ENCODE measurements around the gene NMB. TPM values are rescaled to one million over a fixed set of nuclear protein-coding genes. Genes with fewer than 3 reads are reported as not detected.
A peak's percentile ranks its signal among the peaks of the same experiment; 100 is the strongest.

Gene NMB
- total and polyA plus RNA-seq, 2 of the 13 experiments (the other 11 are each of a cell fraction or from before 2014, with no cell fraction given): 10.4 to 25.4 TPM

GRCh38 chr15:84658080-84658787 is at the start of gene NMB (continued):
- TF ChIP-seq PATZ1 (CRISPR knock-in tag; IDR thresholded peaks at IDR 0.05) (peak; percentile 60), ZNF446 (CRISPR knock-in tag; IDR thresholded peaks at IDR 0.05) (0 out of 2 replicates have a peak, but pooled peaks have one; percentile 56), NFE2L1 (CRISPR knock-in tag; IDR thresholded peaks at IDR 0.05; ENCODE audit: borderline replicate concordance) (no peak), KAT8 (CRISPR knock-in tag; IDR thresholded peaks at IDR 0.05) (peak; percentile 24; the same call in 1 of the 2 replicates), TBL1XR1 (IDR thresholded peaks at IDR 0.05; ENCODE audit: borderline replicate concordance, low read length, partially characterized antibody) (no peak), ZFP90 (CRISPR knock-in tag; IDR thresholded peaks at IDR 0.05; ENCODE audit: borderline replicate concordance) (0 out of 2 replicates have a peak, but pooled peaks have one; percentile 59), ZNF451 (CRISPR knock-in tag; IDR thresholded peaks at IDR 0.05) (no peak), RFXAP (CRISPR knock-in tag; IDR thresholded peaks at IDR 0.05; ENCODE audit: borderline replicate concordance) (peak; percentile 77), ASH2L (IDR thresholded peaks at IDR 0.05; ENCODE audit: insufficient read length, low read depth, low read length) (peak; percentile 67), PHF20 (CRISPR knock-in tag; IDR thresholded peaks at IDR 0.05) (peak; percentile 40; the same call in 1 of the 2 replicates), POLR2A (IDR thresholded peaks at IDR 0.05; ENCODE audit: insufficient read depth in 1 of 2, low read depth in 2 of 2, low read length in 2 of 2) (peak; percentile 54 to 67), SMAD3 (CRISPR knock-in tag; IDR thresholded peaks at IDR 0.05) (0 out of 2 replicates have a peak, but pooled peaks have one; percentile 27), GTF2F1 (IDR thresholded peaks at IDR 0.05; ENCODE audit: low read length) (0 out of 2 replicates have a peak, but pooled peaks have one; percentile 27), ZNF143 (CRISPR knock-in tag; IDR thresholded peaks at IDR 0.05) (no peak), RARA (CRISPR knock-in tag; IDR thresholded peaks at IDR 0.05) (peak; percentile 7; the same call in 1 of the 2 replicates)
- TF ChIP-seq, protein P1, sequence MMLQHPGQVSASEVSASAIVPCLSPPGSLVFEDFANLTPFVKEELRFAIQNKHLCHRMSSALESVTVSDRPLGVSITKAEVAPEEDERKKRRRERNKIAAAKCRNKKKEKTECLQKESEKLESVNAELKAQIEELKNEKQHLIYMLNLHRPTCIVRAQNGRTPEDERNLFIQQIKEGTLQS (CRISPR knock-in tag; IDR thresholded peaks at IDR 0.05): no peak
- TF ChIP-seq, protein P2, sequence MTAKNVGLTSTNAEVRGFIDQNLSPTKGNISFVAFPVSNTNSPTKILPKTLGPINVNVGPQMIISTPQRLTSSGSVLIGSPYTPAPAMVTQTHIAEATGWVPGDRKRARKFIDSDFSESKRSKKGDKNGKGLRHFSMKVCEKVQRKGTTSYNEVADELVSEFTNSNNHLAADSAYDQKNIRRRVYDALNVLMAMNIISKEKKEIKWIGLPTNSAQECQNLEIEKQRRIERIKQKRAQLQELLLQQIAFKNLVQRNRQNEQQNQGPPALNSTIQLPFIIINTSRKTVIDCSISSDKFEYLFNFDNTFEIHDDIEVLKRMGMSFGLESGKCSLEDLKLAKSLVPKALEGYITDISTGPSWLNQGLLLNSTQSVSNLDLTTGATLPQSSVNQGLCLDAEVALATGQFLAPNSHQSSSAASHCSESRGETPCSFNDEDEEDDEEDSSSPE (CRISPR knock-in tag; IDR thresholded peaks at IDR 0.05): peak; percentile 64; the same call in 1 of the 2 replicates
- TF ChIP-seq, protein P3, sequence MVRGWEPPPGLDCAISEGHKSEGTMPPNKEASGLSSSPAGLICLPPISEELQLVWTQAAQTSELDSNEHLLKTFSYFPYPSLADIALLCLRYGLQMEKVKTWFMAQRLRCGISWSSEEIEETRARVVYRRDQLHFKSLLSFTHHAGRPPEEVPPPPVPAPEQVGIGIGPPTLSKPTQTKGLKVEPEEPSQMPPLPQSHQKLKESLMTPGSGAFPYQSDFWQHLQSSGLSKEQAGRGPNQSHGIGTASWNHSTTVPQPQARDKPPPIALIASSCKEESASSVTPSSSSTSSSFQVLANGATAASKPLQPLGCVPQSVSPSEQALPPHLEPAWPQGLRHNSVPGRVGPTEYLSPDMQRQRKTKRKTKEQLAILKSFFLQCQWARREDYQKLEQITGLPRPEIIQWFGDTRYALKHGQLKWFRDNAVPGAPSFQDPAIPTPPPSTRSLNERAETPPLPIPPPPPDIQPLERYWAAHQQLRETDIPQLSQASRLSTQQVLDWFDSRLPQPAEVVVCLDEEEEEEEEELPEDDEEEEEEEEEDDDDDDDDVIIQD (CRISPR knock-in tag; IDR thresholded peaks at IDR 0.05; ENCODE audit: low read depth): no peak
- TF ChIP-seq, protein P4, sequence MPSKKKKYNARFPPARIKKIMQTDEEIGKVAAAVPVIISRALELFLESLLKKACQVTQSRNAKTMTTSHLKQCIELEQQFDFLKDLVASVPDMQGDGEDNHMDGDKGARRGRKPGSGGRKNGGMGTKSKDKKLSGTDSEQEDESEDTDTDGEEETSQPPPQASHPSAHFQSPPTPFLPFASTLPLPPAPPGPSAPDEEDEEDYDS (CRISPR knock-in tag; IDR thresholded peaks at IDR 0.05): peak; percentile 65
- TF ChIP-seq, protein P5, sequence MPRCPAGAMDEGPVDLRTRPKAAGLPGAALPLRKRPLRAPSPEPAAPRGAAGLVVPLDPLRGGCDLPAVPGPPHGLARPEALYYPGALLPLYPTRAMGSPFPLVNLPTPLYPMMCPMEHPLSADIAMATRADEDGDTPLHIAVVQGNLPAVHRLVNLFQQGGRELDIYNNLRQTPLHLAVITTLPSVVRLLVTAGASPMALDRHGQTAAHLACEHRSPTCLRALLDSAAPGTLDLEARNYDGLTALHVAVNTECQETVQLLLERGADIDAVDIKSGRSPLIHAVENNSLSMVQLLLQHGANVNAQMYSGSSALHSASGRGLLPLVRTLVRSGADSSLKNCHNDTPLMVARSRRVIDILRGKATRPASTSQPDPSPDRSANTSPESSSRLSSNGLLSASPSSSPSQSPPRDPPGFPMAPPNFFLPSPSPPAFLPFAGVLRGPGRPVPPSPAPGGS (CRISPR knock-in tag; IDR thresholded peaks at IDR 0.05): peak; percentile 43; the same call in 1 of the 2 replicates
